Measurements from ENCODE around the gene FNBP1L.

Gene FNBP1L

DNA sequence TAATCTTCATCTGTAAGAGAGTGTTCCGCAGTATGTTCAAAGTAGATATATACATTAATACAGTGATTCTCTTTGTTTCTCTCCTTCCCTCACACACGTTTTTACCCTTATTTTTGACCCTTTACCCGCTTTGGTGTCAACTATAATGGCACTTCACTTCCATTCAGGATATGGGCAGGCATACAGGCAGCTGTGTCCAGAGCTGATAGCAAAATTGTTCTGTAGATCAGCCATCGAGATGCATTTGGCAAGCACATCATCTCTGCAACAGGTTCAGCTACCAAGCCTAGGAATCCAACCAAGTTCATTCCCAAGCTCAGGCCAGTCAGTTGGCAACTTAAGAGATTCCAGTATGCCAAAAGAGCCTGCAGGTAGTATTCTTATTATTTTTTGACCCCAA, 74.8 kb downstream of the FNBP1L start:
- Histone ChIP-seq H3K27ac (ENCODE audit: low read depth, low read length) (no peak overlapping the region), H3K4me3 (ENCODE audit: low read length) (no peak overlapping the region), H3K27me3 (ENCODE audit: control insufficient read depth, insufficient read depth, low read length) (no peaks in the 10 kb centered on the region), H3K36me3 (ENCODE audit: control insufficient read depth, insufficient read depth, low read length) (no peaks in the 10 kb centered on the region), H3K4me1 (ENCODE audit: control insufficient read depth, insufficient read depth, low read length) (no peaks in the 10 kb centered on the region), H3K9ac (ENCODE audit: low read length) (no peak overlapping the region)

DNA sequence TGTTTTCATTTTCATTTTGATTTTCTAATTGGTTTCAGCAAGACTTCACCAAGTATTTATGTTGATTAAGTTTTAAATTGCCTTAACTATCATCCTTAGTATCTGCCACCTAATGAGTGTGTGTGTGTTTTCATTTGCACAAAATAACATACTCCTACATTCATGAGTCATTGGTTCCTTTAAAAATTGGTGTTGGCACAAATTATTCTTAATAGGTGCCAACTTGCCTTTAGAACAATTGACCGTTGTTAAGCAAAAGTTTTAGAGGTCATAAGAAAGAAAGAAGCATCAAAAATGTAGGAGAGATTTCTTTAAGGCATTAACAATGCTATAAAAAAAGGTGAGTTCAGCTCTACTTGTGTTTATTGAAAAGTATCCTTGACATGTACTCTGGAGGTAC, 77.5 kb downstream of the FNBP1L start:
- no peaks in the 10 kb centered on the region for H3K4me1 ChIP-seq (ENCODE audit: control insufficient read depth, insufficient read depth, low read length)
- no peaks in the 10 kb centered on the region for H3K36me3 ChIP-seq (ENCODE audit: control insufficient read depth, insufficient read depth, low read length)
- H3K27ac ChIP-seq (ENCODE audit: low read depth, low read length): no peak overlapping the region
- H3K4me3 ChIP-seq (ENCODE audit: low read length): no peak overlapping the region
- no peaks in the 10 kb centered on the region for H3K27me3 ChIP-seq (ENCODE audit: control insufficient read depth, insufficient read depth, low read length)
- no peak overlapping the region for H3K9ac ChIP-seq (ENCODE audit: low read length)

DNA sequence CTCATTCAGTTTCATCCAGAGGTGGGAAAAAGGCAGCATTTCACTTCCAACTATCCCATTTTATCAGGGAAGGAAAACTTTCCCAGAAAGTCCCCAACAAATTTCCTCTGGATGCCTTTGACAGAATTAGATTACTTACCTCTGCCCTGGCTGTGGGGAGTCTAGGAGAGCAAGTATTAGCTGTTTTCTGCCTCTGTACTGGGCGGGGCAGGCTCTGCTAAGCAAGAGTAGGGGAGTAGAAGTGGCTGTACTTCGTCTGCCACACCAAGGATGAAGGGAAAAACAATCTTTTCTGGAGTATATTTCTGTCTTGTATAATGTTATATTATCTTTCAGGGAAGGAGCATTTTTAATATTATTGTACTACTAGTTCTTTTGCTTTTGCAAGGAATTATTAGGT, 78.5 kb downstream of the FNBP1L start:
- Histone ChIP-seq H3K27ac (ENCODE audit: low read depth, low read length) (no peak overlapping the region), H3K27me3 (ENCODE audit: control insufficient read depth, insufficient read depth, low read length) (no peaks in the 10 kb centered on the region), H3K4me3 (ENCODE audit: low read length) (no peak overlapping the region), H3K4me1 (ENCODE audit: control insufficient read depth, insufficient read depth, low read length) (no peaks in the 10 kb centered on the region), H3K36me3 (ENCODE audit: control insufficient read depth, insufficient read depth, low read length) (peaks cover under 1% of the 10 kb centered on the region), H3K9ac (ENCODE audit: low read length) (no peak overlapping the region)

DNA sequence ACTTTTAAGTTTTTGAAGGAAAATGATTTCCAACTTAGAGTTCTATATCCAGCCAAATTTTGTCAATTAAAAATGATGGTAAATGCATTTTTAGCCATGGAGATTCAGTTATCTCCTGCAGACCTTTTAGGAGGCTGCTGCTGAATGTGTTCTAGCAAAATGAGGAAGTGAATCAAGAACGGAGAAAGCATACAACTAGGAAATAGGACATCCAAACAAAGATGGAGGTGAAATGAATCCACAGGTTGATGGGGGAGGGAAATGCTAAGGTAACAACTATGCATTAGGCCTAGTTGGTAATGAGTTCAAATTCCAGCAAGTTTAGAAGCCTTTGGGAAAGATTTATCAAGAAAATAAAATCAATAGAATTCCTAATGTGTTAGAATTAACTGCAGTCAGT, 80.5 kb downstream of the FNBP1L start:
- Histone ChIP-seq H3K27ac (ENCODE audit: low read depth, low read length) (no peak overlapping the region), H3K27me3 (ENCODE audit: control insufficient read depth, insufficient read depth, low read length) (no peaks in the 10 kb centered on the region), H3K4me1 (ENCODE audit: control insufficient read depth, insufficient read depth, low read length) (no peaks in the 10 kb centered on the region), H3K36me3 (ENCODE audit: control insufficient read depth, insufficient read depth, low read length) (peaks cover 2% of the 10 kb centered on the region), H3K9ac (ENCODE audit: low read length) (no peak overlapping the region), H3K4me3 (ENCODE audit: low read length) (no peak overlapping the region)

DNA sequence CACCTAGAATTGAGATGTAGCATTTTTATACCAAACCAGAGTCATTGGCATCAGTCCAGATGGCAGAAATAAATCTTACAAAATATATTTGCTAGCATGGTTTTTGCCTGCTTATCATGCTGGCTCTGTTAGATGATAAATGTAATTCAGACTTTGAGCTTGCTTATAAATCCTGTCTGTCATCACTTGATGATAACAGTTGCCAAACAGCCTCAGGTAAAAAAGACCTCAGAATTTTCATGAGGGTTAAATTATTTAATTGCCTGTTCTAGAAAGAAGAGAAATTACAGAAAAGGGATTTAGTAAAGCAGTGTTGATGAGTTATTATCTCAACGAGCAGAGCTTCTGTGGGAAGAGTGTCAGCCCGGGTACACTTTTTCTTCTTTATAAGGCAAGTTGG, 83.3 kb downstream of the FNBP1L start:
- H3K27ac ChIP-seq (ENCODE audit: low read depth, low read length): no peak overlapping the region
- no peak overlapping the region for H3K9ac ChIP-seq (ENCODE audit: low read length)
- no peak overlapping the region for H3K4me3 ChIP-seq (ENCODE audit: low read length)
- no peaks in the 10 kb centered on the region for H3K4me1 ChIP-seq (ENCODE audit: control insufficient read depth, insufficient read depth, low read length)
- H3K27me3 ChIP-seq (ENCODE audit: control insufficient read depth, insufficient read depth, low read length): no peaks in the 10 kb centered on the region
- peaks cover 2% of the 10 kb centered on the region for H3K36me3 ChIP-seq (ENCODE audit: control insufficient read depth, insufficient read depth, low read length)

DNA sequence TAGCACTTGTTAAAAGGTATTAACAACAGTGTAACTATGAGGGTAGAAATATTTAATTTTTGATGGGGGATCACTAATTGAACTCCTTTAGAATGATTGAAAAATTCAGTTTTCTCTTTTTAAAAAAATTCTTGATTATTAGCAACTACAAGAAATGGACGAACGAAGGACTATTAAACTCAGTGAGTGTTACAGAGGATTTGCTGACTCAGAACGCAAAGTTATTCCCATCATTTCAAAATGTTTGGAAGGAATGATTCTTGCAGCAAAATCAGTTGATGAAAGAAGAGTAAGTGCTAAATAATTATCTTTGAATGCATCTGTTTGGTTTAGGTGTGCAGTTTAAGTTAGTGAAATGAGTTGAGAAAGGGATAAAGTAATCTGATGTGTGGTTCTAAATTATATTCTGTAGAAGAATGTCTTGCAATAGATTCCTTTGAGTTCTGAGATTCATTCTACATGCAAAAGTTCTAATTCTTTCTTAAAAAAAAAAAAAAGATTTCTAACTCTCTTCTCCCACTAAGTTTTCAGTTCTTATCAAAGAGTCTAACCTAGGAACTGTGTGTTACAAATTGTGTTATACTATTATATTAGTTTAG, 85.0 kb downstream of the FNBP1L start:
- H3K27ac ChIP-seq (ENCODE audit: low read depth, low read length): no peak overlapping the region
- H3K4me1 ChIP-seq (ENCODE audit: control insufficient read depth, insufficient read depth, low read length): no peaks in the 10 kb centered on the region
- no peak overlapping the region for H3K9ac ChIP-seq (ENCODE audit: low read length)
- H3K4me3 ChIP-seq (ENCODE audit: low read length): no peak overlapping the region
- H3K36me3 ChIP-seq (ENCODE audit: control insufficient read depth, insufficient read depth, low read length): peaks cover 2% of the 10 kb centered on the region
- no peaks in the 10 kb centered on the region for H3K27me3 ChIP-seq (ENCODE audit: control insufficient read depth, insufficient read depth, low read length)

DNA sequence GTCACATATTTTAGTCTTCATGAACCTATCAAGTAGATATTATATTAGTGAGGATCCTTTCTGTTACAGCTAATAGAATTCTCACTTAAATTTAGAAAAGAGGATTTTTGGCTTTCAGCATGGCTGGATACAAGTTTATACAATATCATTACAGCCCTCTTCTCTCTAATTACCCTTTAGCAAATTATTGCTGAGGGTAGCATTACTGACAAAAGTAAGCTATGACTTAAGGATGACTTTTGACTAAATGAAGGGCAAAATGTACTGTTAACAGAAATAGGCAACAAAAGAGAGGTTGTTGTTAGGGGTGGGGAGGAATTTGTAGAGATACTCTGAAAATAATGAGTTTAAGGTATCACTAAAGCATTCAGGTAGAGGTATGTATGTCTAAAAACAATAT, 85.8 kb downstream of the FNBP1L start:
- Histone ChIP-seq H3K9ac (ENCODE audit: low read length) (no peak overlapping the region), H3K4me3 (ENCODE audit: low read length) (no peak overlapping the region), H3K27ac (ENCODE audit: low read depth, low read length) (no peak overlapping the region), H3K4me1 (ENCODE audit: control insufficient read depth, insufficient read depth, low read length) (no peaks in the 10 kb centered on the region), H3K27me3 (ENCODE audit: control insufficient read depth, insufficient read depth, low read length) (no peaks in the 10 kb centered on the region), H3K36me3 (ENCODE audit: control insufficient read depth, insufficient read depth, low read length) (peaks cover 2% of the 10 kb centered on the region)

DNA sequence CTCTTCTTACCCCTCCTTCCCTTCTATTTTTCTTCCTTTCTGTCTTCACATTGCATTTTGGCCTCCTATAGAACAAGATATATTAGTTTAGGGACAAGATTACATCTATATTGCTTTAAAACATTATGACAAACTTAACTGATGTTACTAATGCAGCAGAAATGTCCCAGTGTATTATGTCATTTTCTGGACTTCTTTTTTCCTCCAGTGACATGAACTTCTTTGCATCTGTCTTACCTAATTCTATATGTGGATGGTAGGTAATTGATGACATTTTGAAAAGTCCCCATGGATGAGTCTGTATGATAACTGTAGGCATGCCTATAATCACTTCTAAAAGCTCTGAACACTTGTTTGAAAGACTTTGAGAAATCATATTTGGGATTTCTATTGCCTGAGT, 89.5 kb downstream of the FNBP1L start:
- Histone ChIP-seq H3K9ac (ENCODE audit: low read length) (no peak overlapping the region), H3K4me1 (ENCODE audit: control insufficient read depth, insufficient read depth, low read length) (no peaks in the 10 kb centered on the region), H3K4me3 (ENCODE audit: low read length) (no peak overlapping the region), H3K27me3 (ENCODE audit: control insufficient read depth, insufficient read depth, low read length) (no peaks in the 10 kb centered on the region), H3K27ac (ENCODE audit: low read depth, low read length) (no peak overlapping the region), H3K36me3 (ENCODE audit: control insufficient read depth, insufficient read depth, low read length) (no peaks in the 10 kb centered on the region)

DNA sequence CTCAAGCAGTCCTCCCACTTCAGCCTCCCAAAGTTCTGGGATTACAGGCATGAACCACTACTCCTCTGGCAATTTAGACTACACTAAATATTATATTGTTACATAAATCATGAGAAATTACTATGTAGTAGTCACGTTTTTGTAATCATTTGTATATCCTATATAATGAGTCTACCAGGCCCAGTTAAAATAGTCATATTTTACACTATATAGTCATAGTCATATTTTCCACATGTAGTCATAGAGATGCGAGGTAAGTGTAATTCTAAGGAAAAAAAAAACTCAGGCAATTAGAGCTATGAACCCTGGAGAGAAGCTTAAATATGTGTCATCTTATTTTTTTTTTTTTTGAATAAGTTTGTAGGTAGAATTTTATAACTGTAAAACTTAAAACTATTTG, 90.0 kb downstream of the FNBP1L start:
- H3K36me3 ChIP-seq (ENCODE audit: control insufficient read depth, insufficient read depth, low read length): no peaks in the 10 kb centered on the region

DNA sequence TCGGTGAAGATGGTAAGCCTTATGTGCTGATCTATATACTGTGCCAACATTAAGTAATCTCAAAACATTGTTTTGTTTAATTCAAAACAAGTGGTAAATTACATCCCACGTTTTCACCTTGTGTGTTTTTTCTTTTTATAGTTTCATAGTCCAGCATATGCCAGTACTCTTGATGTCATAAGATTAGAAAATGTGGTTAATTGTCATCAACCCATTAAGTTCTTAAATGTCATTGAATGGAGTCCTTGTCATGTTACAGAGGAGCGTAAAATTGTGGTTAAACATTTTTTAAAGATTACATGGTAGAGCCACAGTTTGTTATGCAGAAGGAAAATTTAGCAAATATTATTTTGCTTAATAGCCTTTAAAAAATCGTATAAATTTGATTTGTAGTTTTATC, 93.1 kb downstream of the FNBP1L start:
- Histone ChIP-seq H3K4me3 (ENCODE audit: low read length) (no peak overlapping the region), H3K36me3 (ENCODE audit: control insufficient read depth, insufficient read depth, low read length) (no peaks in the 10 kb centered on the region), H3K27me3 (ENCODE audit: control insufficient read depth, insufficient read depth, low read length) (no peaks in the 10 kb centered on the region), H3K27ac (ENCODE audit: low read depth, low read length) (no peak overlapping the region), H3K9ac (ENCODE audit: low read length) (no peak overlapping the region), H3K4me1 (ENCODE audit: control insufficient read depth, insufficient read depth, low read length) (no peaks in the 10 kb centered on the region)

More for the DNA sequence above, 90.0 kb downstream of the FNBP1L start:
- H3K4me3 ChIP-seq (ENCODE audit: low read length): no peak overlapping the region
- H3K9ac ChIP-seq (ENCODE audit: low read length): no peak overlapping the region
- no peaks in the 10 kb centered on the region for H3K4me1 ChIP-seq (ENCODE audit: control insufficient read depth, insufficient read depth, low read length)
- H3K27ac ChIP-seq (ENCODE audit: low read depth, low read length): no peak overlapping the region
- no peaks in the 10 kb centered on the region for H3K27me3 ChIP-seq (ENCODE audit: control insufficient read depth, insufficient read depth, low read length)

DNA sequence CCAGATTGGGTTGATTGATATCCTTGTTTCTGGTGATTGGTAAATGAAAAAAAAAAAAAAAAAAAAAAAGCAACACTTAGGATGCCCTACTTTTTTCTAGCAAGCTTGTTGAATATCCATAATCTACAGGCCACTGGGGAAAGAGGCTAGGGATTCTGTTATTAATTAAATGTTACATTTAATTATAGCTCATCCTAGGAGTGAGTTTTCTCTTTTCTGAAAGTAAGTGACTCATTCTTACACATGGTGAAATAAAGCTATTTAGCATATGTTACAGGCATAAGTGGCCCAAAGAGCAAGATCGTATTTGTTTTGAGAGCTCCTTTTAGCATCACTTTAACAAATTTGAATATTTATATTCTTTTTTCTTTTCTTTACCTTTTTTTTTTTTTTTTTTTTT, 94.5 kb downstream of the FNBP1L start:
- no peaks in the 10 kb centered on the region for H3K36me3 ChIP-seq (ENCODE audit: control insufficient read depth, insufficient read depth, low read length)
- H3K4me3 ChIP-seq (ENCODE audit: low read length): no peak overlapping the region
- no peaks in the 10 kb centered on the region for H3K4me1 ChIP-seq (ENCODE audit: control insufficient read depth, insufficient read depth, low read length)
- H3K27me3 ChIP-seq (ENCODE audit: control insufficient read depth, insufficient read depth, low read length): no peaks in the 10 kb centered on the region
- no peak overlapping the region for H3K27ac ChIP-seq (ENCODE audit: low read depth, low read length)
- H3K9ac ChIP-seq (ENCODE audit: low read length): no peak overlapping the region

DNA sequence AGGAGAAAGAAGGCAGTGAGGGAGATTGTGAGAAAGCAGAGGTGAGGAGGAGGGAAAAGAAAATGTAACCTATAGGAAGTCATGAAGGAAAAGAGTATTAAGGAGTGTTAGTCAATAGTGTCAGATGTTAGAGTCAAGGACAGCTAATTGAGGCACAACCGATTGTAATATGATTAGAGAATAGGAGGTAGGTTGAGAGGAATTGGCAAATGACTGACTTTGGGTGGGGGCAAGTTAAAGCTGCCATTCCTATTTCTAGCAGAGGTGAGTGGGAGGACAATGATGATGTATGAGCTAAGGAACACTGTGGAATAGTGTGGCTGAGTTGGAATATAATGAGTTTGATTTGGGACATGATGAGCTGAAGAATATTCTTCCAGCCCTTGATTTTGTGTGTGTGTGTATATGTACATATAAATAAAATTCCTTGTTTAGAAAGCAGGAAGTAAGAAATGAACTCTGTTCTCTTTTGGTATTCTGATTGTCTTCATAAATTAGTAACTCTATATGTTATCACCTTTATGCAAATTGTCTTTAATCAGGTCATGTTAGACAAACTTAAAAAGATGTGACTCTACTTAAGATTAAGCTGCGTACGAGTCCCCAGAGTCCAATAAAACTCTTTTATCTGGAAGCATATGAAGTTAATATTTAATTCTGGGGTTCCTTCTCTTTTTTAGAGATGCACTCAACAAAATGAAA, 98.4 kb downstream of the FNBP1L start:
- Histone ChIP-seq H3K27ac (ENCODE audit: low read depth, low read length) (no peak overlapping the region), H3K4me1 (ENCODE audit: control insufficient read depth, insufficient read depth, low read length) (no peaks in the 10 kb centered on the region), H3K9ac (ENCODE audit: low read length) (no peak overlapping the region), H3K36me3 (ENCODE audit: control insufficient read depth, insufficient read depth, low read length) (no peaks in the 10 kb centered on the region), H3K4me3 (ENCODE audit: low read length) (no peak overlapping the region), H3K27me3 (ENCODE audit: control insufficient read depth, insufficient read depth, low read length) (no peaks in the 10 kb centered on the region)

DNA sequence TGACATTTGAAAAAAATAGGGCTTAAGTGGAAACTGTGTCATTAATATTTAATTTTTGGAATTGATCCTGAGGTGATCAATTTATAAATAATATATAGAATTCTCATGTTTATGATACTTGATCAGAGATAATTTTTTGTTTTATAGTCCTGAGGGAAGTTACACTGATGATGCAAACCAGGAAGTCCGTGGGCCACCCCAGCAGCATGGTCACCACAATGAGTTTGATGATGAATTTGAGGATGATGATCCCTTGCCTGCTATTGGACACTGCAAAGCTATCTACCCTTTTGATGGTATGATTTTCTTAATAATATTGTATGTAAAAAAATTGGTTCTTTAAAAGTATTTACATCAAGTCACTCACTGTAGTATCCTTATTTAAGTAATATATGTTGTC, 101.2 kb downstream of the FNBP1L start:
- Histone ChIP-seq H3K36me3 (ENCODE audit: control insufficient read depth, insufficient read depth, low read length) (no peaks in the 10 kb centered on the region), H3K27me3 (ENCODE audit: control insufficient read depth, insufficient read depth, low read length) (no peaks in the 10 kb centered on the region), H3K9ac (ENCODE audit: low read length) (no peak overlapping the region), H3K4me3 (ENCODE audit: low read length) (no peak overlapping the region), H3K4me1 (ENCODE audit: control insufficient read depth, insufficient read depth, low read length) (no peaks in the 10 kb centered on the region), H3K27ac (ENCODE audit: low read depth, low read length) (no peak overlapping the region)
